ENCODE data around the gene DHRS11.

Gene DHRS11, protein sequence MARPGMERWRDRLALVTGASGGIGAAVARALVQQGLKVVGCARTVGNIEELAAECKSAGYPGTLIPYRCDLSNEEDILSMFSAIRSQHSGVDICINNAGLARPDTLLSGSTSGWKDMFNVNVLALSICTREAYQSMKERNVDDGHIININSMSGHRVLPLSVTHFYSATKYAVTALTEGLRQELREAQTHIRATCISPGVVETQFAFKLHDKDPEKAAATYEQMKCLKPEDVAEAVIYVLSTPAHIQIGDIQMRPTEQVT

DNA sequence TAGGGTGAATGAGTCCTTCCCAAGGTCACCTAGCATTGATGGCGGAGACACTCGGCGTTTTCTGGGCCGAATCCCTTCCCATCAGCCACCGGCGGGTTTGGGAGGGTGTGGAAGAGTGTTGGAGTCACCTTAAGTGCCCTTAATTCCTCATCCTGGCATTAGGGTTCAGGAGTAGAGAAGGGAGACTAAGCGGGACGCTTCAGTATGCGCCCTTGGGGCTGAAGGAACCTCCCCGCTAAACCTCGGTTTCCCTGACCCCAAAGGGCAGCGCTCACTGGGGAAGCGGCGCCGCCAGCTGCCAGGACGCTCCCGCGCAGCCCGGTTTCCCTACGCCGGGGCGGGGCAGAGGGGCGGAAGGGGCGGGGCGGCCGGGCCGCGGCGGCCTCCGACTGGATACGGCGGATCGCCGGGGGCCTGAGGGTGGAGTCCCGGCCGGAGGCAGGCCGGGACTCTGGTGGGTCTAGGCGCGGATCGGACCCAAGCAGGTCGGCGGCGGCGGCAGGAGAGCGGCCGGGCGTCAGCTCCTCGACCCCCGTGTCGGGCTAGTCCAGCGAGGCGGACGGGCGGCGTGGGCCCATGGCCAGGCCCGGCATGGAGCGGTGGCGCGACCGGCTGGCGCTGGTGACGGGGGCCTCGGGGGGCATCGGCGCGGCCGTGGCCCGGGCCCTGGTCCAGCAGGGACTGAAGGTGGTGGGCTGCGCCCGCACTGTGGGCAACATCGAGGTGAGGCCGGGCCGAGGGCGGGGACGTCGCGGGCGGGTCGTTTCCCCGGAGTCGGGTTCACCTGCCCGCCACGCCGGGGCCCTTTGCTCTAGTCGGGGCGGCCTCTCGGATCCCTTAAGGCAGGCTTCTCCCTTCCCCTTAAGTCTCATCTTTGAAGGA, at the start of gene DHRS11:
DHRS11 (plus strand) TSS at position 446 of the 882 bp plus-strand sequence; CDS start at position 577, 131 bp downstream.
- DNase-seq (ENCODE audit: low read depth), result peak; percentile 51

DNA sequence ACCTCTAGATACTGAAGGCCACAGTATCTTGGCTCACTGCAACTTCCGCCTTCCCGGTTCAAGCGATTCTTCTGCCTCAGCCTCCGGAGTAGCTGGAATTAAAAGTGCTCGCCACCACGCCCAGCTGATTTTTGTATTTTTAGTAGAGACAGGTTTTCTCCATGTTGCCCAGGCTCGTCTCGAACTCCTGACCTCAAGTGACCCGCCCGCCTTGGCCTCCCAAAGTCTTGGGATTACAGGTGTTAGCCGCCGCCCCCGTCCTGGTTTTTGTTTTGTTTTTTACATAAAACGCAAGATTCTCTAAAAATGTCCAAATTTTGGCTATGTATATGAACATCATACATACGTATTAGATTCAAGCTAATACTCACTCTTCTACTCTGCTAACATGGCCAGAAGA, 48.9 kb upstream of the DHRS11 start:
- no peak for DNase-seq (ENCODE audit: low read depth)

DNA sequence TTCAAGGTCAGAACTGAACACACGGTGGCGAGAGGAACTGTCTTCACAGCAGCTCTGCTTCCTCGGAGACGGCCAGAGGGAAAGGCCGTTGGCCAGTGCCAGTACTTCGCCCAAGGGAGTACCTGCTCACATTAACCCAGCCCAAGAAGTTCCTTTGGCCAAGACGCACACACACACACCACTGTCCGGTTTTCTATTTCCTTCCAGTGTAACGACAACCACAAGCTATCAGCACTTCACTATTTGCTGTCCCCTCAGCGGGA, 47.7 kb upstream of the DHRS11 start:
- DNase-seq (ENCODE audit: low read depth), result peak; percentile 31

DNA sequence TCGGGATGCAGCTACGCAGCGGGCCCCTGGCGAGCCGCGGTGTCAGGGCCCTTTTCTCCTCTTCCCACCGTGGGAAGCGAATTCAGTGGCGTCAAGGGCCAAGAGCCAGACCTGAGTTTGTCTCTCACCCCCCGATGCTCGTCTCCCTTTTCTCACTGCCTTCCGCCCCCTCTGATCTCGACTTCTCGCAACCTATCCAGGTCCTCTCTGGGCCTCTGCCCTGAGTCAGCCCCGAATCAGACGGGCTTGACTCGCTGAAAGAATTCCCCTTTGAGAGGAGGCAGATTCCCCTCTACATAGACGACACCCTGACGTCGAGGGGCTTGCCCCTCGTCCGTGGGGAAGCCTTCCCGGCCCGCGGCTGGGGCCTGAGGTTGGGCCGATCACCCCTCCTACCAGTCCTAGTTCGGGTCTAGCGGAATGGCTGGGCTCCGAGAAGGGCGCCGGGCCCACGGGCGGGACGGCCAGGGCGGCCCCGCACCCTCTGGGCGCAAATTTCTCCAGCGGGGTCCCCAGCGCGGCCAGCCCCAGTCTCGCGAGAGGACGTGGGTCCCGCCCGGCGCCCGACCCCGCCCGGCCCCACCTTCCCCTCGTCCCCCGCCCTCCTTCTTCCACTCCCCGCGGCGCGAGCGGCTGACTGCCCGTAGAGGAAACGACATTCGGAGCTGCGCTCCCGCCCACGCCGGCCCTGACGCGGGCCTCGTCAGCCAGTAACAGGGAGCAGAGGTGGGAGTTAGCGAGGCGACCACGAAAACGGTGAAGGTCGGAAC, 47.2 kb upstream of the DHRS11 start, which contains the start of gene GGNBP2:
GGNBP2 (plus strand) TSS at position 613 of the 770 bp plus-strand sequence. CDS start 806 bp downstream, outside the sequence.
- peak; percentile 85 for DNase-seq (ENCODE audit: low read depth)

DNA sequence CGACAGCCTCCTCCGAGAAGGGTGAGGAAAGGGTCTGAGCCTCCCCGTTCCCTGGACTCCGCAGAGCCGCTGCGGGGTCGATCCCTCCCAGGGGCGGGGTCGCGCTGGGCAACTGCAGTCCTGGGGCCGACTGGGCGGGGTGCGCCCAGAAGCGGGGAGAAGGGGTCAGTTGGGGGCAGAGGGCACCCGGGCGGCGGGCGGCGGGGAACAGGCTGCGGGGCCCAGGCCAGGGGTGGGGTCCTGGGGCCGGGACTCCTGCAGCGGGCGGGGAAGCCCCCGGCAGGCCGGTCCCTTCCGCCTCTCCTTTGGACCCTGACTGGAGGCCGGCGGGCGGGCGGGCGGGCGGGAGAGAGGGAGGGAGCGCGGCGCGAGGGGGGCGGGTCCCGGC, 46.6 kb upstream of the DHRS11 start:
- DNase-seq (ENCODE audit: low read depth), result no peak

DNA sequence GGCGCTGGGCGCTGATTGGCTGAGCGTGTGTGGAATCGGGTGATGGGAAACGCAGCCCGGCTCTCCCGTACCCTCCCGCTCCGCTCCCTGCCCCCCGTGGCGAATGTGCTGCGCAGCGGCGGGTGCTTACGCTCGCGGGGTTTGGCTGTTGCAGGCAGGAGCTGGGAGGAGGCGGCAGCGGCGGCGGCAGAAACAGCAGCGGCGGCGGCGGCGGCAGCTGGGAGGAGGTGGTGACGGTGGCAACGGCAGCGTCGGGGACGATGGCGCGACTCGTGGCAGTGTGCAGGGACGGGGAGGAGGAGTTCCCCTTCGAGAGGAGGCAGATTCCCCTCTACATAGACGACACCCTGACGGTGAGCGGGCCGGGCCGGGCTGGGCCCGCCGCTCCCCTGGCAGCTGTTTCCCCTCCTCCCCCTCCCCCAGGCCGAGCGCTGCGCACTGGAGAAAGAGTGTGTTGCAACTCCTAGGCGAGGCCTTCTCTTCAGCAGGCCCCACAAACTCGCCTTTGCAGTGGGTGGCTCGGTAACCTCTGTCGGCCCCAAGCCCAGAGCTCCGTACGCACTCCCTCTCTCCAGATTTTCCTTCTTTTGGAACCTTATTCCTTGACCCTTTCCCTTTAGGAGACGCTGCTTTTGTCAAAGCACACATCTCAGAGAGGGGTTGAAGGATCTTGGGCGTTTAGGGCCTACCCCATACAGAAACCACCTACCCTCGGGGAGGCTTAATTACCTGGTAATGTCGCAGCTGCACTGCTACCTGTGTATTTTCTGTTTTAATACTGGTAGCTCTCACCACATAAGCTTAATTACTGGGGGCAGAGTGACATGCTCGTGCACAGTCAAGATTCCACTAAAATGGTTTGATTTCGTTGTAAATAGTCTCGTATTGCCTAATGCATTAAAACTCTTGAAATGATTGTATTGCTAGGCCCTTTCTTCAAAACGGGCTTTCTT, 45.9 kb upstream of the DHRS11 start:
- DNase-seq (ENCODE audit: low read depth), result peak; percentile 95

DNA sequence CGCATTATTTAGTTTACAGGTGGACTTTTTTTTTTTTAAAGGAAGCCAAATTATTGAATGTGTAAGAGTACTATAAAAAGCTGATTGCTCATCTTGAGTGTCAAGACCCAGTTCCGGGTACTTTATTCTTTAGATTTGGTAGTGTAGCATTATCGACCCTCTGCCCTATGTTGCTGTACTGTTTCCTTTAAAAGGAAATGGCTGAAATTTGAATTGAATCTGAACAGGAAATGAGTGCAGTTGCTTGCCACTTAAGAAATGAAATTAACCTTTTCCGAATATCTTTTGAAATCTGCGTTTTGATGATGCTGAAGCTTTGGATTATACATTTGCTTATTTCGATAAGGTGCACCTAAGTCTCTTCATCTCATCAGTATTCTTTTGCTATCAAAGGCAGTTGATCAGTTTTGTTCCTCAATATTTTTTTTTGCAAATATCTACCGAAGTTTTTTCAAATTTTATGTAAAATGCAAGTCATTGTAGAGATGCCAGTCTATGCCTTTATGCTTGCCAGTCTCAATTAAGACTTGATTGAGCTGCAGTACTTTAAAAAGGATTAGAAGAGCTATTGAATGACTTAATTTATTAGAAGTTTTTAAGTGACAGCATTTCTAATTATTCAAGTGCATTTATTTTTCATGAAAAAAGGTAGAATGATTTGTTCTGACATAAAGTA, 45.1 kb upstream of the DHRS11 start:
- DNase-seq (ENCODE audit: low read depth), result no peak

DNA sequence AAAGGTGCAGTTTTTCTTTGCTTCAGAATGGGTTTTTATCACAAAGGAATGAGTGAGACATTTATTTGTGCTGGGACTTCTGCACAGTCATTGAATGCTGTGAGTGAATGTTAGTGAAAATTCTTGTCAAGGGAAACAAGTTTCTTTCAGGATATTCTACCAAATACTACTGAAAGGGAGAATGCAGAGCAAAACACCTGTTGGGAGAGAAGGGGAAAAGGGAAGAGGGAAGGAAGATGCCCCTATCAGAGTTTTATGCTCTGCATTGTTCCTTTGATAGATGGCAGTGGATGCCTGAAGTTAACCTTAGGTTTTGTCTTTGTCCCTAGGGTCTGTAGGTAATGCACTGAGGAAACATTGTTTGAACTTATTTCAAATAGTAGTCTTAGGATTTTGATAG, 43.9 kb upstream of the DHRS11 start:
- no peak for DNase-seq (ENCODE audit: low read depth)

DNA sequence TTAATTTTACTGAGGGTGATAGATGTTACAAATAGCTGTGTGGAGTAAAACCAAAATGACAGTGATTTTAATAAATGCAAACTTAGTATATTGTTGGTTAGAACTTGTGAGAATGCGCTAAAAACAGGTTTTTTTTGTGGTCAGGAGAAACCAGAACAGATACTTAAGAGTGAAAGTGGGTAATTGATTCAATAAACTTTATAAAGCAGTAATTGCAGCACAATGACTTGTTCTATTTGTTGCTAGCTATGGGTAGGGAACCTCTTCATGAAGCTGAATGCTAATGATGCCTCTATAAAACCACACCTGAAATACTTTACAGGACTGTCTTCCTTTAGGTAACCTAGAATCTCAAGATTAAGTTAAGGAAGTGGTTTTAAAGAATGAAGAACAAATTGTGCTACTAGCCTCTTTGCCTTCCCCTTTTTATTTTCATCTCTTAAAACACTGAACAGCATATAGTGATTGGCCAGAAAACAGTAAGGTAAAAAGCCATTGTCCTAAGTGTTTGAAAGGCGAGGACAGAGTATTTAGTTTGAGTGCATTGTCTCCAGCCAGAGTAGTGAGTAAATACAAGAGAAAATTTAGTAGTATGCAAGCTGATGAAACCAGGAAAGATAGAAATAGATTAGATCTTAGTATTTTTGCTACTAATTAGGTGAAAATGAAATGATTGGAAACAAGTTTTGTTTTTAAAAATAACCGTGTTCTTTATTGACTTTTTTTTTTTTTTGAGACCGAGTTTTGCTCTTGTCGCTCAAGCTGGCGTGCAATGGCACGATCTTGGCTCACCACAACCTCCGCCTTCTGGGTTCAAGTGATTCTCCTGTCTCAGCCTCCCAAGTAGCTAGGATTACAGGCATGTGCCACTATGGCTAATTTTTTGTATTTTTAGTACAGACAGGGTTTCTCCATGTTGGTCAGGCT, 40.9 kb upstream of the DHRS11 start:
- DNase-seq (ENCODE audit: low read depth), result no peak

DNA sequence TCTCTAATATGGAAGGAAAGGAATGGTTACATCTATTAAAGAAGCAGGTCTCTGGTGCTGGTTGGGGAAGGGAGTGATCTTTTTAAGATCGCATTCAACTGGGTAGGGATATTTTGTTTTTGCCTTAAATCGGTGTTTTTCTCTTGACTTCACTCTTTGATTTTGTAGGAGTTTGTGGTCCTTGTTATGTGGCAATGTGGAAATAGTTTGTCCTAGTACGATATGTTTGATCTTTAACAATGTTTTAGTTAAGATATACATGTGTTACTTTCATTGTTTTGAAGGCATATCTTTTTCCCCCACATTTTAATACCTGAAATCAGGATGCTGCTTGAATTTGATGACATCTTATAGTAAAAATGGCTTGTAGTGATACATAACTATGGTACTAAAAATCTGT, 38.2 kb upstream of the DHRS11 start:
- DNase-seq (ENCODE audit: low read depth), result no peak

DNA sequence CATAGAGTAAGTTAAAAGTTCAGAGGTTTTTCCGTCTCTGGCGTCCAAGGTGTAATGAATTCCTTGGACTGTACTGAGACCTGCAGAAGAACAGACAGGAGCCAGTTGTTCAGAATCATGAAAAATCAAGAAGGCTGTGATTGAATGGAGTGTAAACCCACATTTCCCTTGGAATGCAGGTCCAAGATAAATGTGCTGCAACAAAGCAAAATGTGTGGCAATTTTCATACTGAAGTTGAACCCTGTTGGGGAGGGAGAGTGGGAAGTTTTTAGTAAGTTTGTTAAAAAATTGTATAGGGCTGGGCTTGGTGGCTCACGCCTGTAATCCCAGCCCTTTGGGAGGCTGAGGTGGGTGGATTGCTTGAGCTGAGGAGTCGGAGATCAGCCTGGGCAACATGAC, 25.6 kb upstream of the DHRS11 start:
- no peak for DNase-seq (ENCODE audit: low read depth)

DNA sequence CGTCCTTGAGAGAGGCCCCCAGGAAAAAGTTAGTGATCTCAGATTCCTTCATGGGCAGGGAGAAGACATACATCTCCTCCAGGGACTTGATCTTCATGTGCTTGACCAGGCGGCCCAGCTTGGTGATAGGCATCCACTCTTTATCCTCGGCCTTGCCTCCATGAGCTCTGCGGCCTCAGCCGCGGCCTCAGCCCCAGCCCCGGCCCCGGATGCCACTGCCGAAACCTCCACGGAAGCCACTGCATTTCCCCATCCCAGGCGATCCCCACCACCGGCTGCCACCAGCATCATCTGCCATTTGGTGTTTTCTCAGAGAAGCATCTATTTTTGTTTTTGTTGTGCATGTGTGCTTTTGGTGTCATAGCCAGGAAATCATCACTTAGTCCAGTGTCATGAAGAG, 16.7 kb upstream of the DHRS11 start:
- DNase-seq (ENCODE audit: low read depth), result no peak

DNA sequence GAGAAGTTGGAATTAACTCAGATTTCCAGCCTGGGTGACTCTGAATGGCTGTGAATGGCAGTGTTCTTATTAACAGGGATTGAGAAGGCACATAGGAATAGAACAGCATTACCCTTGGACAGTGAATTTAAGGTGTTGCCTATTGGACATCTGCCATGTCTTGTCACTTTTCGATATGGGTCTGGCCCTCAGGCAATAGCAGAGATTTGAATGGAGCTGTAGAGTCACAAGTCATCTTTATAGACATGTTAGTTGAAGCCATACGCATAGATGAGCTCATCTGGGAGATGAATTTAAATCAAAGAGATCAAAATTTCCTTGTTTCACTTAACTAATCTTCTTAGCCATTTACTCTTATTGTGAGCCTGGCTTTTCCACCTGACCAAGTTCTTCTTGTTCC, 14.9 kb upstream of the DHRS11 start:
- DNase-seq (ENCODE audit: low read depth), result no peak

DNA sequence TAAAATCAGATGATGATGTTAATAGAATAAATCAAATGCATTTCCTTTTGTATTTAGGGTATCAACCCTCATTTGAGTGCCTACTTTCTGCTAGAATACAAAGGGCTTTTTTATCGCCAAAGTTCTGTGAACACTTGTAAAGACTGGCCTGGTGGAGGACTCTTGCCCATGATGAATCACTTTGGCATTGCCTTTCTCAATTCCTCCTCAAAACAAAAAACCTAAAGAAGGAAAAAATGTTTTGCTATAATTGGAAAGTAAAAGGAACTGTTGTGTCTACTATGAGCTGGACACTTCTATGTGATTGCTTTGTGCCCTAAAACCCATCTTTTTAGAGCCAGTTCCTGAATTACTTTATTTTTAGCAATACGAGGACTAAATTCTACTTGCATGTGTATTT, 13.0 kb upstream of the DHRS11 start:
- DNase-seq (ENCODE audit: low read depth), result no peak

DNA sequence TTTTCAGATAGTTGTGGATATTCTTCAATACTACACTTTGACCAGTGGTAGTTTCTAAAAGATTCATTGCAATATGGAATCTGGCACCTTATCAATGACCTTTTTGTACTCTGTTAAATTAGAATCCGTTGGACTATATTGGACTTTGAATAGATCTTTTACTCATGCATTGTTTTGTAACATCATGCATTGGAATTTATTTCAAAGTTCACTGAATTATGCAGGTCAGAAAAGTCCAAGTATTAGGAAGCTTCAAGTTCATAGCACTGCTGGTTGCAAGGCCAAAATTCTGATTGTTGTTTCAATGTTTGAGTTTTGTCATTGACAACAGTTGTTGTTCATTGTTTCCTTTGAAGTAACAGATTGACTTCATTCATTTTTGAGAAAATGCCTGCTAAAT, 7.9 kb upstream of the DHRS11 start:
- no peak for DNase-seq (ENCODE audit: low read depth)

DNA sequence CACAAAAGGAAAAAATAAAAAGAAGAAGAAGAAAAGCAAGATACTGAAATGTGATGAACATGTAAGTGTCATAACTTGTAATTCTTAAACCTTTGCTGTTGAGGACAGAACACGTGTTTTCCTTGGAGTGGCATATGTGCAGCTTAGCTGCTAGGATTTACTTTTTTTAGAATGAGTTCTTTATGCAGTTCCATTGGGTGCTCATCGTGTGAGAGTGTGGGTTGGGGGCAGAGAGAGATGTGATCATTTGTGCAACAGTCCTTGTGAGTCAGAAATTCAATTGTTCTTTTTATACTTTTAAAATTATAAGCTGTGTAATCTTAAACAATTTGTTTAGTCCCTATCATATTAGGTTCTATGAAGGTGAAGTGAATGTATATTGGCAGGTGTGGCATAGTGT, 5.5 kb upstream of the DHRS11 start:
- DNase-seq (ENCODE audit: low read depth), result no peak

DNA sequence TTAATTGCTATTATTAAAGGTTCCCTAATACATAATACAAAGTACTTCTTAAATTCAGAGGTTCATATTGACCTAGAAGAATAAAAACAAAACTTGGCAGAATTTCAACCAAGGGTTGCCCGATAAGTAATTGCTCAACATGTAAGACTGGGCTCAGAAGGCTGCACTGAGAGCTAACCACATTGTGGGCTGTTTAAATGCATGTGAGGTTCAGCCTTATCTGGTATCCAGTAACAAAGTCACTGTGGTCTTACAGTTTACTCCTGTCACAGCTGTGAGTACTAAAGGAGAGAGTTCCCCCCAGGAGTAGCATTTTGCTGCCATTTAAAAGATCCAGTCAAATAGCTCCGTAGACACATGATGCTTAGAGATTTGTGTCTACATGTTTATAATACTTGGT, 1.6 kb upstream of the DHRS11 start:
- no peak for DNase-seq (ENCODE audit: low read depth)

DNA sequence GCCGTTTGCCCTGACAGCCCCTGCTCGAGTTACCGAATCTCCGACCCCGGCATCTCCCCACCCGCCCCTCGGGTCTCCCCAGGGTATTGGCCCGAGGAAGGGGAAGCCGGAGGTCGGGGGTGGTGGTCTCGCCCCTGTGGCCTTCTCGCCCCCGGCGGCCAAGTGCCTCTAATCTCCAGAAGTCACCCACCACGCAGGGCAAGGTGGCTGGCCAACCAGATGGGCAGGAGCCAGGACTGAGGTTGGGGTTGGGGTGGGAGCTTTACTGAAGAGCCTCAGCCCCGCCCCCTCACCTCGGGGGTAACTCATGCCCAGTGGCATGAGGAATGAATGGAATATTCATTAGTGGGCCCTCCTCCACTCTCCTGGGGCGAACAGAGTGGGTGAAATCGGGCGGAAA, 637 bp downstream of the DHRS11 start:
- no peak for DNase-seq (ENCODE audit: low read depth)

DNA sequence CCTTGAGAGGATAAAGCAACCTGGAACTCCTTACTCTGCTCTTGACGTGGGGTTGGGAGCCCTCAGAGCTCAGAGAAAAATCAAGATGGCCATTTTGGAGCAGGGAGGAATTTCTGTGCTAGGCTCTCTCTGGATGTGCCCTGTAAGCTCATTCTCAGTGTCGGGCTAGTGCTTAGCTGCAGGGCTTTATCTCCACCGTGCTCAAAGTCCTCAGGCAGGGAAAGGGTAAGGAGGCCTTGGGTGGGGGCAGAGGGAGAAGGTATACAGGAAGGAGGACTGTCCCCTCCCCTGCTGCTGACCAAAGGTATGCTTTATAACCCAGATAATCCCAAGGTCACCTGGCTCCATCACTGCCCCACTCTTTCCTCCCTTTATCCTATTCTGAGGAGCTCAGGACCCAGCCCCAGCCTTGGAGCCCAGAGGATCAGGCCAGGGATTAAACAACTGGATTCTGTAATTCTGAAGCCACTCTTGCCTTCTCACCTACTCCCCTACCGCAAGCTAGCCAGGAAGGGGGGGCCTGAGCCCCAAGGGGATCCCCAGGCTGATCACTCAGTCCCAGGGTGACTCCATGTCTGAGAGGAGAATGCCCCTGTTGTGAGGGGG, 1.1 kb downstream of the DHRS11 start:
- DNase-seq (ENCODE audit: low read depth), result no peak
